ENCODE measurements around the gene C3orf33. TPM values are rescaled to one million over a fixed set of nuclear protein-coding genes. Genes with fewer than 3 reads are reported as not detected.

The C3orf33 gene
- total and polyA plus RNA-seq, 2 of the 8 experiments (the other 6 are each of a cell fraction or from before 2014, with no cell fraction given) = 3.4 to 4.5 TPM

- no peak overlapping the region for H2BK120ac ChIP-seq (replicated peaks; ENCODE audit: low read depth, low read length)
- DNase-seq (ENCODE audit: low read depth in 1 of 2, low spot score in 2 of 2) (no peak), FAIRE-seq (no peak)
- no peak overlapping the region for H3K4me2 ChIP-seq (ENCODE audit: insufficient read depth in 1 of 2, low read depth in 2 of 2, low read length in 2 of 2)
- H2AK5ac ChIP-seq (ENCODE audit: low read depth, low read length) = no peak overlapping the region
- H3K4me1 ChIP-seq (replicated peaks in 1 of 4; ENCODE audit: control insufficient read depth in 3 of 4, insufficient read depth in 4 of 4, low read length in 3 of 4) = peaks cover 0 to 4% (median 2%) of the 10 kb centered on the region in 4 experiments; a peak in 3 of 7 replicates
- H2BK15ac ChIP-seq (ENCODE audit: low read length) = no peak overlapping the region
- H3K79me2 ChIP-seq (ENCODE audit: control insufficient read depth in 1 of 2, insufficient read depth in 2 of 2, low read length in 2 of 2) = peaks cover 0 to 50% of the 10 kb centered on the region in 2 experiments; a peak in 2 of 4 replicates
- H3K4ac ChIP-seq (replicated peaks; ENCODE audit: insufficient read length, low read depth, low read length) = no peak overlapping the region
- no peak for TF ChIP-seq HDAC2 (IDR thresholded peaks at IDR 0.05; ENCODE audit: borderline replicate concordance in 1 of 2, low read depth in 2 of 2, low read length in 2 of 2)
- no peak for TF ChIP-seq SIX5 (IDR thresholded peaks at IDR 0.05; ENCODE audit: low read depth, low read length)
- TF ChIP-seq CTCF (IDR thresholded peaks at IDR 0.05; ENCODE audit: control extremely low read depth in 1 of 3, insufficient read depth in 1 of 3, low read depth in 1 of 3, low read length in 3 of 3) = no peak
- no peak overlapping the region for H2BK5ac ChIP-seq (ENCODE audit: low read depth, low read length)
- CTCF ChIA-PET (ENCODE audit: partially characterized antibody) = interaction anchor here (0.7 to 2.6 kb wide), 5 partner anchors 25 to 64 kb away, joined by 3 to 8 read pairs (median 3); no protein-coding TSS in a partner anchor
- H4K20me1 ChIP-seq (replicated peaks in 1 of 2; ENCODE audit: control insufficient read depth in 1 of 2, insufficient read depth in 2 of 2, low read length in 2 of 2) = no peaks in the 10 kb centered on the region
- 90% methylated on average over 3 of the region's 3 CpGs; no CpG with 5 or more reads in 1 of the 2 experiments for WGBS, 2 experiments (ENCODE audit: extremely low coverage in 1 of 2, insufficient coverage in 1 of 2, insufficient read length in 1 of 2, insufficient replicate concordance in 2 of 2, low coverage in 1 of 2, low lambda C conversion rate in 2 of 2, missing lambda C conversion rate in 1 of 2)
- no peak overlapping the region for H4K8ac ChIP-seq (ENCODE audit: extremely low read depth, insufficient read depth, low read length)
- no peak overlapping the region for H3K56ac ChIP-seq (replicated peaks; ENCODE audit: insufficient read length, low read depth, low read length)
- H4K5ac ChIP-seq (ENCODE audit: insufficient read length, low read depth, low read length) = no peak overlapping the region
- H2BK20ac ChIP-seq (ENCODE audit: low read length) = no peak overlapping the region
- no peaks in the 10 kb centered on the region for H3K36me3 ChIP-seq (ENCODE audit: control insufficient read depth in 2 of 4, insufficient read depth in 4 of 4, low read length in 3 of 4)
- H3K27me3 ChIP-seq (replicated peaks in 1 of 4; ENCODE audit: control insufficient read depth in 3 of 4, extremely low read depth in 1 of 4, insufficient read depth in 3 of 4, low read length in 3 of 4) = no peaks in the 10 kb centered on the region
- no peak overlapping the region for H3K23ac ChIP-seq (ENCODE audit: insufficient read length)
- POLR2A ChIA-PET (ENCODE audit: partially characterized antibody) = no interaction called here
- H3K18ac ChIP-seq (ENCODE audit: extremely low read depth, low read length) = no peak overlapping the region
- no peak overlapping the region for H4K91ac ChIP-seq (replicated peaks; ENCODE audit: insufficient read length, low read length)
- no peaks in the 10 kb centered on the region for H3K9me3 ChIP-seq (ENCODE audit: insufficient read depth in 2 of 2, low read depth in 1 of 2, low read length in 1 of 2)
- peaks cover 8% of the 10 kb centered on the region for H3K23me2 ChIP-seq (ENCODE audit: low read depth, low read length)
- H3K4me3 ChIP-seq (ENCODE audit: extremely low read depth in 1 of 4, insufficient read depth in 2 of 4, low read depth in 3 of 4, low read length in 4 of 4) = no peak overlapping the region
- no peak overlapping the region for H3K9ac ChIP-seq (replicated peaks in 1 of 4; ENCODE audit: extremely low read depth in 1 of 4, low read depth in 3 of 4, low read length in 3 of 4)
- no peak overlapping the region for H2BK12ac ChIP-seq (ENCODE audit: low read depth, low read length)
- H3K14ac ChIP-seq (ENCODE audit: insufficient read length) = no peak overlapping the region
- no peak overlapping the region for H3K27ac ChIP-seq (ENCODE audit: low read depth, low read length)
- no peak overlapping the region for H2AFZ ChIP-seq (ENCODE audit: low read length)
- H3K79me1 ChIP-seq (ENCODE audit: low read depth, low read length) = no peaks in the 10 kb centered on the region
These were observed 65.0 kb downstream of the C3orf33 start for GRCh38 chr3:155741101-155741500.

All from H1 (cell line).